Measurements from ENCODE around the gene ANKFY1. TPM values are rescaled to one million over a fixed set of nuclear protein-coding genes. Genes with fewer than 3 reads are reported as not detected.

Gene ANKFY1
- total and polyA plus RNA-seq, 7 experiments from 2014 or later = 11.7 to 84.5 (median 61.5) TPM

- Histone ChIP-seq H3K4me3 (ENCODE audit: low read length) (no peak overlapping the region), H3K27ac (ENCODE audit: low read depth, low read length) (no peak overlapping the region), H3K27me3 (ENCODE audit: control insufficient read depth in 2 of 2, insufficient read depth in 2 of 2, low read length in 2 of 2) (no peaks in the 10 kb centered on the region), H3K9me3 (ENCODE audit: control insufficient read depth in 2 of 3, low read length in 3 of 3) (no peaks in the 10 kb centered on the region), H3K4me1 (ENCODE audit: control insufficient read depth in 2 of 2, insufficient read depth in 2 of 2, low read length in 2 of 2) (peaks cover 0 to 2% of the 10 kb centered on the region in 2 donors), H3K36me3 (ENCODE audit: control insufficient read depth in 2 of 3, insufficient read depth in 3 of 3, low read length in 3 of 3) (peaks cover 7 to 55% (median 8%) of the 10 kb centered on the region in 3 experiments)
- POLR2A ChIA-PET = interaction anchor here (1.2 to 3.6 kb wide), 4 partner anchors 9 to 20 kb away, joined by 3 to 23 read pairs (median 4); partner anchors contain the start of genes CYB5D2 and ZZEF1
- CTCF ChIA-PET = interaction anchor here (0.9 to 1.7 kb wide), 2 partner anchors 7 to 12 kb away, joined by 3 to 5 read pairs; no protein-coding TSS in a partner anchor
- peak; percentile 39 for ATAC-seq
- no peaks in the 10 kb centered on the region for H3K27me3 Mint-ChIP-seq
- H3K4me1 Mint-ChIP-seq = peaks cover 3 to 22% (median 18%) of the 10 kb centered on the region in 7 donors
- peaks cover 12 to 46% (median 18%) of the 10 kb centered on the region in 5 donors for H3K36me3 Mint-ChIP-seq
- intact Hi-C loops (cut with micrococcal nuclease) = no loop called here
- H3K4me3 Mint-ChIP-seq = no peak overlapping the region
- H3K9me3 Mint-ChIP-seq = no peaks in the 10 kb centered on the region
- H3K27ac Mint-ChIP-seq = peak overlapping the region in 4 of 9 donors; percentile 8 to 49 (median 30)
- DNase-seq = no peak
Measured at GRCh38 chr17:4162775-4163466, 100.9 kb downstream of the ANKFY1 start.

GRCh38 chr17:4162321-4162720 is 101.5 kb downstream of the ANKFY1 start:
- POLR2A ChIA-PET = interaction anchor here (1.2 to 3.6 kb wide), 4 partner anchors 9 to 19 kb away, joined by 3 to 23 read pairs (median 4); partner anchors contain the start of genes CYB5D2 and ZZEF1
- Histone ChIP-seq H3K36me3 (ENCODE audit: control insufficient read depth in 2 of 3, insufficient read depth in 3 of 3, low read length in 3 of 3) (peaks cover 2 to 55% (median 6%) of the 10 kb centered on the region in 3 experiments), H3K9me3 (ENCODE audit: control insufficient read depth in 2 of 3, low read length in 3 of 3) (no peaks in the 10 kb centered on the region), H3K27ac (ENCODE audit: low read depth, low read length) (no peak overlapping the region), H3K4me3 (ENCODE audit: low read length) (no peak overlapping the region), H3K27me3 (ENCODE audit: control insufficient read depth in 2 of 2, insufficient read depth in 2 of 2, low read length in 2 of 2) (no peaks in the 10 kb centered on the region), H3K4me1 (ENCODE audit: control insufficient read depth in 2 of 2, insufficient read depth in 2 of 2, low read length in 2 of 2) (peaks cover 0 to 2% of the 10 kb centered on the region in 2 donors)
- peaks cover under 1 to 16% (median 13%) of the 10 kb centered on the region in 7 donors for H3K4me1 Mint-ChIP-seq
- peak overlapping the region in 3 of 9 donors; percentile 21 to 50 (median 46) for H3K27ac Mint-ChIP-seq
- ATAC-seq (peak; percentile 34), DNase-seq (no peak)
- intact Hi-C loops (cut with micrococcal nuclease) = no loop called here
- H3K9me3 Mint-ChIP-seq = no peaks in the 10 kb centered on the region
- H3K36me3 Mint-ChIP-seq = peaks cover 9 to 40% (median 12%) of the 10 kb centered on the region in 5 donors
- CTCF ChIA-PET = no interaction called here
- H3K27me3 Mint-ChIP-seq = no peaks in the 10 kb centered on the region
- H3K4me3 Mint-ChIP-seq = no peak overlapping the region

- peaks cover 0 to 55% (median 2%) of the 10 kb centered on the region in 3 experiments for H3K36me3 ChIP-seq (ENCODE audit: control insufficient read depth in 2 of 3, insufficient read depth in 3 of 3, low read length in 3 of 3)
- peak overlapping the region in 7 of 9 donors; percentile 25 to 56 (median 45) for H3K27ac Mint-ChIP-seq
- H3K9me3 ChIP-seq (ENCODE audit: control insufficient read depth in 2 of 3, low read length in 3 of 3) = no peaks in the 10 kb centered on the region
- intact Hi-C loops (cut with micrococcal nuclease) = no loop called here
- no peak overlapping the region for H3K4me3 Mint-ChIP-seq
- H3K4me3 ChIP-seq (ENCODE audit: low read length) = no peak overlapping the region
- ChIA-PET POLR2A (interaction anchor here (1.2 to 3.6 kb wide), 2 partner anchors 17 to 19 kb away, joined by 3 to 23 read pairs; partner anchors contain the start of genes CYB5D2 and ZZEF1), CTCF (no interaction called here)
- ATAC-seq (no peak), DNase-seq (no peak)
- peaks cover 7 to 40% (median 11%) of the 10 kb centered on the region in 5 donors for H3K36me3 Mint-ChIP-seq
- peaks cover 0 to 16% (median 9%) of the 10 kb centered on the region in 7 donors for H3K4me1 Mint-ChIP-seq
- no peaks in the 10 kb centered on the region for H3K9me3 Mint-ChIP-seq
- H3K27me3 ChIP-seq (ENCODE audit: control insufficient read depth in 2 of 2, insufficient read depth in 2 of 2, low read length in 2 of 2) = no peaks in the 10 kb centered on the region
- H3K27me3 Mint-ChIP-seq = no peaks in the 10 kb centered on the region
- H3K4me1 ChIP-seq (ENCODE audit: control insufficient read depth in 2 of 2, insufficient read depth in 2 of 2, low read length in 2 of 2) = peaks cover 0 to 2% of the 10 kb centered on the region in 2 donors
- H3K27ac ChIP-seq (ENCODE audit: low read depth, low read length) = peak overlapping the region; percentile 25
Measured at GRCh38 chr17:4161967-4162305, 101.8 kb downstream of the ANKFY1 start.

- POLR2A ChIA-PET = interaction anchor here (1.2 to 3.6 kb wide), 2 partner anchors 18 kb away, joined by 7 to 23 read pairs; partner anchors contain the start of genes CYB5D2 and ZZEF1
- no peaks in the 10 kb centered on the region for H3K9me3 ChIP-seq (ENCODE audit: control insufficient read depth in 2 of 3, low read length in 3 of 3)
- H3K4me1 Mint-ChIP-seq = peaks cover 0 to 16% (median 7%) of the 10 kb centered on the region in 7 donors
- no peak overlapping the region for H3K4me3 ChIP-seq (ENCODE audit: low read length)
- H3K4me1 ChIP-seq (ENCODE audit: control insufficient read depth in 2 of 2, insufficient read depth in 2 of 2, low read length in 2 of 2) = peaks cover 0 to 2% of the 10 kb centered on the region in 2 donors
- H3K4me3 Mint-ChIP-seq = no peak overlapping the region
- DNase-seq = no peak
- no peaks in the 10 kb centered on the region for H3K27me3 ChIP-seq (ENCODE audit: control insufficient read depth in 2 of 2, insufficient read depth in 2 of 2, low read length in 2 of 2)
- peak; percentile 42 for ATAC-seq
- H3K27ac ChIP-seq (ENCODE audit: low read depth, low read length) = peak overlapping the region; percentile 25
- H3K36me3 ChIP-seq (ENCODE audit: control insufficient read depth in 2 of 3, insufficient read depth in 3 of 3, low read length in 3 of 3) = peaks cover 0 to 55% (median 0%) of the 10 kb centered on the region in 3 experiments
- H3K36me3 Mint-ChIP-seq = peaks cover 4 to 37% (median 11%) of the 10 kb centered on the region in 5 donors
- intact Hi-C loops (cut with micrococcal nuclease) = no loop called here
- no peaks in the 10 kb centered on the region for H3K27me3 Mint-ChIP-seq
- peak overlapping the region in 8 of 9 donors; percentile 25 to 75 (median 52) for H3K27ac Mint-ChIP-seq
- H3K9me3 Mint-ChIP-seq = no peaks in the 10 kb centered on the region
- CTCF ChIA-PET = no interaction called here
Measured at GRCh38 chr17:4161192-4161966, 102.4 kb downstream of the ANKFY1 start.

- Mint-ChIP-seq H3K27me3 (no peaks in the 10 kb centered on the region), H3K4me1 (peaks cover 0 to 19% (median 3%) of the 10 kb centered on the region in 7 donors), H3K9me3 (no peaks in the 10 kb centered on the region), H3K4me3 (no peak overlapping the region), H3K36me3 (peaks cover 1 to 37% (median 11%) of the 10 kb centered on the region in 5 donors), H3K27ac (peak overlapping the region in 1 of 9 donors; percentile 25)
- DNase-seq = no peak
- H3K9me3 ChIP-seq (ENCODE audit: control insufficient read depth in 2 of 3, low read length in 3 of 3) = no peaks in the 10 kb centered on the region
- H3K4me3 ChIP-seq (ENCODE audit: low read length) = no peak overlapping the region
- H3K27ac ChIP-seq (ENCODE audit: low read depth, low read length) = no peak overlapping the region
- H3K27me3 ChIP-seq (ENCODE audit: control insufficient read depth in 2 of 2, insufficient read depth in 2 of 2, low read length in 2 of 2) = no peaks in the 10 kb centered on the region
- POLR2A ChIA-PET = interaction anchor here (0.6 to 1.6 kb wide), 4 partner anchors 15 to 137 kb away, joined by 4 to 7 read pairs (median 6); partner anchors contain the start of genes CYB5D2 and ZZEF1
- H3K36me3 ChIP-seq (ENCODE audit: control insufficient read depth in 2 of 3, insufficient read depth in 3 of 3, low read length in 3 of 3) = peaks cover 0 to 59% (median 0%) of the 10 kb centered on the region in 3 experiments
- peaks cover 0 to 2% of the 10 kb centered on the region in 2 donors for H3K4me1 ChIP-seq (ENCODE audit: control insufficient read depth in 2 of 2, insufficient read depth in 2 of 2, low read length in 2 of 2)
- ATAC-seq = no peak
- intact Hi-C loops (cut with micrococcal nuclease) = no loop called here
- CTCF ChIA-PET = interaction anchor here (0.5 to 0.7 kb wide), 2 partner anchors 16 to 46 kb away, joined by 3 read pairs; no protein-coding TSS in a partner anchor
Measured at GRCh38 chr17:4160294-4160859, 103.4 kb downstream of the ANKFY1 start.

- CTCF ChIA-PET = interaction anchor here (0.7 kb wide), 2 partner anchors 16 to 92 kb away, joined by 3 to 11 read pairs; no protein-coding TSS in a partner anchor
- Mint-ChIP-seq H3K4me1 (peaks cover 0 to 19% (median 3%) of the 10 kb centered on the region in 7 donors), H3K27ac (peak overlapping the region in 2 of 9 donors; percentile 3 to 39), H3K27me3 (no peaks in the 10 kb centered on the region), H3K36me3 (peaks cover 1 to 37% (median 10%) of the 10 kb centered on the region in 5 donors), H3K4me3 (no peak overlapping the region), H3K9me3 (no peaks in the 10 kb centered on the region)
- H3K4me1 ChIP-seq (ENCODE audit: control insufficient read depth in 2 of 2, insufficient read depth in 2 of 2, low read length in 2 of 2) = peaks cover 0 to 2% of the 10 kb centered on the region in 2 donors
- intact Hi-C loops (cut with micrococcal nuclease) = no loop called here
- DNase-seq (no peak), ATAC-seq (no peak)
- H3K27me3 ChIP-seq (ENCODE audit: control insufficient read depth in 2 of 2, insufficient read depth in 2 of 2, low read length in 2 of 2) = no peaks in the 10 kb centered on the region
- H3K36me3 ChIP-seq (ENCODE audit: control insufficient read depth in 2 of 3, insufficient read depth in 3 of 3, low read length in 3 of 3) = peaks cover 0 to 56% (median 0%) of the 10 kb centered on the region in 3 experiments
- no peak overlapping the region for H3K27ac ChIP-seq (ENCODE audit: low read depth, low read length)
- H3K9me3 ChIP-seq (ENCODE audit: control insufficient read depth in 2 of 3, low read length in 3 of 3) = no peaks in the 10 kb centered on the region
- H3K4me3 ChIP-seq (ENCODE audit: low read length) = no peak overlapping the region
- POLR2A ChIA-PET = interaction anchor here (0.6 to 1.6 kb wide), 4 partner anchors 14 to 136 kb away, joined by 4 to 7 read pairs (median 6); partner anchors contain the start of genes CYB5D2 and ZZEF1
Measured at GRCh38 chr17:4159761-4160160, 104.0 kb downstream of the ANKFY1 start.

All from naive thymus-derived CD4-positive, alpha-beta T cell (primary cell).